Muscle layer of colon (tissue), 2 donors: ENCODE data around the gene AKAP13.

Experiments
- H3K27ac ChIP-seq: one replicate; pipeline ENCODE4 v1.7.0; 2013; ENCODE audit warnings: low read depth, mild to moderate bottlenecking, low read length, moderate library complexity
- H3K27me3 ChIP-seq, 2 donors: one replicate each; pipeline ENCODE4 v1.7.0; 2013; ENCODE audit warnings: low read length in 2 of 2, mild to moderate bottlenecking in 2 of 2; ENCODE audit not compliant: insufficient read depth in 2 of 2, control insufficient read depth in 1 of 2
- H3K36me3 ChIP-seq: one replicate; pipeline ENCODE4 v1.7.0; 2013; ENCODE audit warnings: mild to moderate bottlenecking, low read length; ENCODE audit not compliant: insufficient read depth
- H3K4me1 ChIP-seq: one replicate; pipeline ENCODE4 v1.7.0; 2013; ENCODE audit warnings: mild to moderate bottlenecking, low read length; ENCODE audit not compliant: insufficient read depth
- H3K4me3 ChIP-seq, 2 donors: one replicate each; pipeline ENCODE4 v1.7.0; 2013; ENCODE audit warnings: low read length in 2 of 2, low read depth in 1 of 2, mild to moderate bottlenecking in 1 of 2, moderate library complexity in 1 of 2
- H3K9ac ChIP-seq: one replicate; pipeline ENCODE4 v1.7.0; 2013; ENCODE audit warnings: low read length
- H3K9me3 ChIP-seq: one replicate; pipeline ENCODE4 v1.7.0; 2013; ENCODE audit warnings: mild to moderate bottlenecking, low read length
- donor health status: abdominal sarcoma.
- donor health status: Adenocarcinoma of cecum.

Gene AKAP13

GRCh38 chr15:85755471-85755870 lies 375.1 kb downstream of the AKAP13 start:
- Histone ChIP-seq H3K27ac (no peak overlapping the region), H3K27me3 (no peaks in the 10 kb centered on the region), H3K9ac (no peak overlapping the region), H3K36me3 (no peaks in the 10 kb centered on the region), H3K4me1 (peaks cover 24% of the 10 kb centered on the region), H3K9me3 (no peaks in the 10 kb centered on the region), H3K4me3 (no peak overlapping the region)

DNA sequence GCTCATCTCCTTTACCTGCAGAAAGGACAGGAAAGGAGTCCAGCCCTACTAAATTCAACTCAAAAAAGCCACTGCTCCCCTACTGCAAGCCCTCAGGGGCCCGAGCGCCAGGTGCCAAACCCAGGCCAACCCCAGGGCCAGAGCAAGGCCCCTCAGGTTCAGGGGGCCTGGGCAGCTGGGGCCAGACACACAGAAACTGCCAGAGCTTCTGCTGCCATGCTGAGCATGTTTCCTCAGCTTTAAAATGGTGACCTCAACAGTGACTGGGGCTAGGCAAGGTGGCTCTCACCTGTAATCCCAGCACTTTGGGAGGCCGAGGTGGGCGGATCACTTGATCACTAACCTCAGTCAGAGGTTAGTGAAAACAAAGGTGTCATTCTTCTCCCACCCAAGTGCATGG lies 375.5 kb downstream of the AKAP13 start:
- no peak overlapping the region for H3K9ac ChIP-seq
- H3K36me3 ChIP-seq, result no peaks in the 10 kb centered on the region
- no peak overlapping the region for H3K4me3 ChIP-seq
- no peak overlapping the region for H3K27ac ChIP-seq
- H3K27me3 ChIP-seq, result no peaks in the 10 kb centered on the region
- peaks cover 20% of the 10 kb centered on the region for H3K4me1 ChIP-seq
- no peaks in the 10 kb centered on the region for H3K9me3 ChIP-seq

- no peak overlapping the region for H3K27ac ChIP-seq
- H3K4me1 ChIP-seq, result peaks cover 15% of the 10 kb centered on the region
- H3K4me3 ChIP-seq, result no peak overlapping the region
- no peaks in the 10 kb centered on the region for H3K27me3 ChIP-seq
- no peaks in the 10 kb centered on the region for H3K36me3 ChIP-seq
- no peaks in the 10 kb centered on the region for H3K9me3 ChIP-seq
- no peak overlapping the region for H3K9ac ChIP-seq
Observed at GRCh38 chr15:85756411-85757072, 376.1 kb downstream of the AKAP13 start.

DNA sequence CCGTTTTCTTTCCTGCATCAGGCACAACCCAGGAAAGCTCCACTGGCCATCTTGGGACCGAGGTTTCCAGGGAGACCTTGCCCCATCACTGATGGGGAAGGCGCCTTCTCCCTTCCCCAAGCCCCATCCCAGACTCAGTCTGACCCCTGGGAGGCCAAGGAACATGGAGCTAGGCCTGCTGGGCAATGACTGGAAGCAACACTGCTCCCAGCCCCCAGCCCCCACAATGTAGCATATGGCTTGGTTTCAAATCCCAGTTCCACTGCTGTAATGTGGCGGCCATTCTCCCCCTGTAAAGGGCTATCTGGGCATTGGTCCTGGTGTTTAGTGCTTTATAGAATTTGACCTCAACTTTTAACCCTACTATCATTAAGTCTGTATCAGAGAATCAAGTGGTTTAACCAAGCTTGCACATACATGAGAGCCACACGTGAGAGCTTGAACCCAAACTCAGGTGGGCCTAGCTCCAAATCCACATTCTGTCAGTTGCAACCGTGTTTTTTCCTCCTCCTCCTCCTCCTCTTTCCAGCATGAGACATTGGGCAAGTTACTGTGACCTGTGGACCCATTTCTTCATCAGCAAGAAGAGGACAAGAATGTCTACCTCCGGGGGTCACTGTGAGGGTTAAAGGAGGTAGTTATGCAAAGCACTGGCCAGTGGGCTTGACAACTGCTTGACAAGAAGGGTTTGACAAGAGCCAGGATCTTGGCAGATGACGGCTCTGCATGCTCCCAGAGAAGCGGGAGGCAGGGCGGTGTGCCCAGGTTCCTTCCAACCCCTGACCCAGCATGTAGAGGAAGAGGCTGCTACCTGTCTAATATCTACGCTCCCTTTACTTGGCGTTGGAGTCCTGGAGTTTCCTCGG lies 376.9 kb downstream of the AKAP13 start:
- no peaks in the 10 kb centered on the region for H3K36me3 ChIP-seq

DNA sequence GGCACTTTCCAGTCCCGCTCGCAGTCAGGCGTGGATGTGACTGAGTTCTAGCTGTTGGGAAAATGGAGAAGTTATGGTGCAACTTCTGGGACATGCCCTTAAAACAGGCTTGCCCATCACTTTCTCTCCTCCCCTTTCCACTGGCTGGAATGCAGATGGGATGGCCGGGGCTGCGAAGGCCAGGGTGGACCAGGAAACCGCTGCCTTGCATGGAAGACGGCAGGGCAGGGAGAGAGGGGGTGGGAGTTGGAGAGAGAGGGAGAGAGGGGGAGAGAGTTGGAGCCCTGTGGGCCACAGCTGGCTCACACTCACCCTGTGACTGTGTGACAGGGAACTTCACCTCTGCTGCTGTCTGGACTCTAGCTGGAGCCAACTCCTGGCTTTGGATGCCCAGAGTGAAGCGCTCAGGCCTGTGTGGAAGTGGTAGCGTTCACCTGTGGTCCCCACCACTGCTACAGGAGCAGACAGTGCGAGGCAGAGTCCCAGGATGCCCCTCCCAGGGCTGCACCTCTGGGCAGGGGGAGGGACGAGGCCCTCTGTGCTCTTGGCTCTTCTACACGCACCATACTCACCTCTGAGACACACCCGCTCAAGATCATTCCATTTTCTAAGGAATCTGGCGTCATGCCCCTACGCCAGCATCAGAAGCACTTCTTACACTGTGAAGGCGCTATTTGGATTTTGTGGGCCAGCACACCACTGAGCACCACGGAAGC lies 377.7 kb downstream of the AKAP13 start:
- H3K27ac ChIP-seq, result no peak overlapping the region
- H3K9ac ChIP-seq, result no peak overlapping the region
- H3K27me3 ChIP-seq, result no peaks in the 10 kb centered on the region
- peaks cover 9% of the 10 kb centered on the region for H3K4me1 ChIP-seq
- H3K9me3 ChIP-seq, result no peaks in the 10 kb centered on the region
- H3K4me3 ChIP-seq, result no peak overlapping the region
- no peaks in the 10 kb centered on the region for H3K36me3 ChIP-seq

More for the DNA sequence above, 376.9 kb downstream of the AKAP13 start:
- Histone ChIP-seq H3K4me1 (peaks cover 9% of the 10 kb centered on the region), H3K27me3 (no peaks in the 10 kb centered on the region), H3K4me3 (no peak overlapping the region), H3K27ac (no peak overlapping the region), H3K9ac (no peak overlapping the region), H3K9me3 (no peaks in the 10 kb centered on the region)

DNA sequence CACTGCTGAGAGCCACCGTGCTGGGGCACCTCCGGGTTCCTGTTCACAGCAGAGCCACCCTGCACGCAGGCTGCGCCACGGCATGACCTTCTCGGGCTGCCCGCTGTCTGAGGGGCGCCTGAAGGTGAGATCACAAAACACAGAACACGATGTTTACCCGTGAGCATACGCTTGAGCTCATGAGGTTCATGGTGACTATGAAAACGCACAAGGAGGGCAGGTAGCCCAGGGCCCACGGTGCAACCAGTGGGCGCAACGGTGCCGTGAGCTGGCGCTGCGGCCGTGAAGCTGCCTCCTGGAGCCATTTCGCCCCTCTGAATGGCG lies 378.2 kb downstream of the AKAP13 start:
- no peak overlapping the region for H3K4me3 ChIP-seq
- no peaks in the 10 kb centered on the region for H3K36me3 ChIP-seq
- peaks cover 9% of the 10 kb centered on the region for H3K4me1 ChIP-seq

DNA sequence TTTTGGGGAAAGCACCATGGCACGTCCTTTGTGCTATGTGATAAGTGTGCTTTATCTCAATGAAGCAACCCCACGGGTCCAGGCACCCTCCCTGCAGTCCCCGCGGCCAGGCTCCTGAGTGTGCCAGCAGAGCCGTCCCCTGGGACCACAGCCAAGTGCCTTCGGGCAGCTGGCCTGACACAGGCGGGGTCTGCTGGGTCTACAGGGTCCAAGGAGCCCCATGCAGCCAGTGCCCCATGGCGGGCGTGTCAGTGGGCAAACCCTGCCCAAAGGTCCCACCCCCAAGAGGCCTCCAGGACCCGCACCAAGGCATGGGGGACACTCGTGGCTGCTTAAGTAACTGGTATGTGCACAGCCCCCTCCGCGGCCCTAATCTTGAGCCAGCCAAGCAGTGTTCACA lies 379.0 kb downstream of the AKAP13 start:
- Histone ChIP-seq H3K4me3 (no peak overlapping the region), H3K27ac (no peak overlapping the region), H3K9me3 (no peaks in the 10 kb centered on the region), H3K9ac (no peak overlapping the region), H3K36me3 (no peaks in the 10 kb centered on the region), H3K27me3 (no peaks in the 10 kb centered on the region), H3K4me1 (peaks cover 9% of the 10 kb centered on the region)

More for the DNA sequence above, 378.2 kb downstream of the AKAP13 start:
- Histone ChIP-seq H3K27me3 (no peaks in the 10 kb centered on the region), H3K27ac (no peak overlapping the region), H3K9me3 (no peaks in the 10 kb centered on the region), H3K9ac (no peak overlapping the region)

- H3K27ac ChIP-seq, result no peak overlapping the region
- no peaks in the 10 kb centered on the region for H3K36me3 ChIP-seq
- H3K9me3 ChIP-seq, result no peaks in the 10 kb centered on the region
- no peak overlapping the region for H3K9ac ChIP-seq
- H3K27me3 ChIP-seq, result no peaks in the 10 kb centered on the region
- peaks cover 7% of the 10 kb centered on the region for H3K4me1 ChIP-seq
- H3K4me3 ChIP-seq, result no peak overlapping the region
Observed at GRCh38 chr15:85760049-85760448, 379.6 kb downstream of the AKAP13 start.

- Histone ChIP-seq H3K9me3 (no peaks in the 10 kb centered on the region), H3K27me3 (no peaks in the 10 kb centered on the region), H3K4me3 (no peak overlapping the region), H3K36me3 (no peaks in the 10 kb centered on the region), H3K9ac (no peak overlapping the region), H3K4me1 (peaks cover under 1% of the 10 kb centered on the region), H3K27ac (no peak overlapping the region)
Observed at GRCh38 chr15:85760531-85761371, 380.3 kb downstream of the AKAP13 start.

DNA sequence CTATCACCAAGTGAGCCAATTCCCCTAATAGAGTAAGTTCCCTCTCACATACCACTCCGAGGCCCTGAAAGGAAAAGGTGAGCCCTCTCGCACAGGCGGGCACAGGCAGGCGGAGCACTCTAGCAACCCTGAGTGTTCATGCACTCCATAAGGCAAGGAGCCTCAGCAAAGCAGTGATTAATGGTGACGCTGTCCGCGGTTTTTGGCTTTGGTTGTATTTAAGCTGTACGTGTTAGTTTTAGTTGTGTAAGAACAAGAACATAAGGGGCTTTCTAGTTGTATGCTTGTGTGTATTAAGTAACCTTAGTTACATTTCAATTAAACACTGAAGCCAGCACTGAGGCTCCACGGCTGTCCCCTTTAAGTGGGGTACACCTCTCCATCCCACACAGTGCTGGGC lies 381.2 kb downstream of the AKAP13 start:
- H3K27me3 ChIP-seq, result no peaks in the 10 kb centered on the region
- H3K36me3 ChIP-seq, result no peaks in the 10 kb centered on the region
- H3K4me3 ChIP-seq, result no peak overlapping the region
- H3K27ac ChIP-seq, result no peak overlapping the region
- H3K4me1 ChIP-seq, result no peaks in the 10 kb centered on the region
- no peaks in the 10 kb centered on the region for H3K9me3 ChIP-seq
- no peak overlapping the region for H3K9ac ChIP-seq
